IPS-18a (cell line): ENCODE results near the gene TFDP1.

Experiments used
- H3K27ac ChIP-seq: one replicate; pipeline ENCODE4 v1.5.1; 2013; ENCODE audit warnings: low read length
- H3K27me3 ChIP-seq: one replicate; pipeline ENCODE4 v1.6.1; 2013; ENCODE audit warnings: mild to moderate bottlenecking, low read length; ENCODE audit not compliant: control insufficient read depth, insufficient read depth
- H3K36me3 ChIP-seq: one replicate; pipeline ENCODE4 v1.6.1; 2013; ENCODE audit warnings: low read depth, low read length; ENCODE audit not compliant: control insufficient read depth
- H3K4me1 ChIP-seq: one replicate; pipeline ENCODE4 v1.6.1; 2013; ENCODE audit warnings: low read depth, low read length; ENCODE audit not compliant: control insufficient read depth
- H3K4me3 ChIP-seq: one replicate; pipeline ENCODE4 v1.5.1; 2013; ENCODE audit warnings: low read length
- H3K9ac ChIP-seq: one replicate; pipeline ENCODE4 v1.6.1; 2013; ENCODE audit warnings: mild to moderate bottlenecking, low read length, moderate library complexity
- H3K9me3 ChIP-seq: one replicate; pipeline ENCODE4 v1.6.1; 2013; ENCODE audit warnings: low read depth, low read length; ENCODE audit not compliant: control insufficient read depth

Gene TFDP1

DNA sequence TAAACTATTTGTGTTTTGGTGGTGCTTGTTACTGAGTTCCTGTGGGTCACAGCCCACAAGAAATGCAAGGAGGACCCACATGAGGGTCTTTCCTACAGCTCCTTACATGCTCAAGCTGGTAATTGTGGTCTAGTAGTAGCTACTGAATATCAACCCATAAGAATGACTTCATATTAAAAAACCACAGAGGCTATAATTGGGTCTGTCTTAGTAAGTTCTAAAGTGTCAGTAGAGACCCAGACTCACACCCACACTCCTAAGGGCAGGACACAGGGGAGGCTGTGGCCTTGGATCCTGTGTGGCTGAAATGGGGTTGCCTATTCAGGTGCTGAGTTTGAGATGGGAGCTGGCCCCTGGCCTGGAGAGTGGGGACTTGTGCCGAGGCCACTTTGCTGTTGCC is 19.6 kb downstream of the TFDP1 start:
- H3K4me3 ChIP-seq = no peak overlapping the region
- peaks cover 9% of the 10 kb centered on the region for H3K36me3 ChIP-seq
- H3K9me3 ChIP-seq = no peaks in the 10 kb centered on the region
- H3K27me3 ChIP-seq = no peaks in the 10 kb centered on the region
- no peak overlapping the region for H3K9ac ChIP-seq
- no peak overlapping the region for H3K27ac ChIP-seq
- H3K4me1 ChIP-seq = peaks cover 4% of the 10 kb centered on the region

DNA sequence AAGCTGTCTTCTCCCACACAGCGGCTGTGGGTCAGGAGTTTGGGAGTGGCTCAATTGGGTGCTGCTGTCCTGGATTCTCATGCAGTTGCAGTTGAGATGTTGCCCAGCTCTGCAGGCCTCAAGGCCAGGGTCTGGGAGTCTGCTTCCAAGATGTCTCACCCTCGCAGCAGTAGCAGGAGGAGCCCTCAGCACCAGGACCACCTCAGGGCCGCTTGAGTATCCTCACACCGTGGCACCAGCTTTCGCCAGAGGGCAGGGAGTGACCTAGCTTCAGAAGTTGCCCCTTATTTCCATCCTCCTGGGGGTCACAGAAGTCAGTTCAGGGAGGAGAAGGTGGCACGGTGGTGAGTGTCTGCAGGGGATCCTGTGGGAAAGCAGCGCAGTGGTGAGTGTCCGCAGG is 20.9 kb downstream of the TFDP1 start:
- Histone ChIP-seq H3K27me3 (no peaks in the 10 kb centered on the region), H3K36me3 (peaks cover 5% of the 10 kb centered on the region), H3K9ac (no peak overlapping the region), H3K9me3 (no peaks in the 10 kb centered on the region), H3K4me1 (peaks cover 4% of the 10 kb centered on the region), H3K4me3 (no peak overlapping the region), H3K27ac (no peak overlapping the region)

DNA sequence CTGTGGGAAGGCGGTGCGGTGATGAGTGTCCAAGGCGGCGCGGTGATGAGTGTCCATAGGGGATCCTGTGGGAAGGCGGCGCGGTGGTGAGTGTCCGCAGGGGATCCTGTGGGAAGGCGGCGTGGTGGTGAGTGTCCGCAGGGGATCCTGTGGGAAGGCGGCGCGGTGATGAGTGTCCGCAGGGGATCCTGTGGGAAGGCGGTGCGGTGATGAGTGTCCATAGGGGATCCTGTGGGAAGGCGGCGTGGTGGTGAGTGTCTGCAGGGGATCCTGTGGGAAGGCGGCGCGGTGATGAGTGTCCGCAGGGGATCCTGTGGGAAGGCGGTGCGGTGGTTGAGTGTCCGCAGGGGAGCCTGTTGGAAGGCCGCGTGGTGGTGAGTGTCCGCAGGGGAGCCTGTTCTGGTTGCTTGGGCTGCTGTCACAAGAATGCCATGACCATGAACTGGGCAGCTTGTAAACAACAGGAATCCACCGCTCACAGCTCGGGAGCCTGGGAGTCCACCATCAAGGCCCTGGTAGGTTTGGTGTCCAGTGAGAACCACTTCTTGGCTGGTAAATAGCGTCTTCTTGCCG is 21.4 kb downstream of the TFDP1 start:
- no peak overlapping the region for H3K27ac ChIP-seq
- no peak overlapping the region for H3K4me3 ChIP-seq
- no peak overlapping the region for H3K9ac ChIP-seq
- no peaks in the 10 kb centered on the region for H3K9me3 ChIP-seq
- peaks cover 5% of the 10 kb centered on the region for H3K36me3 ChIP-seq
- H3K27me3 ChIP-seq = no peaks in the 10 kb centered on the region
- H3K4me1 ChIP-seq = peaks cover 4% of the 10 kb centered on the region

DNA sequence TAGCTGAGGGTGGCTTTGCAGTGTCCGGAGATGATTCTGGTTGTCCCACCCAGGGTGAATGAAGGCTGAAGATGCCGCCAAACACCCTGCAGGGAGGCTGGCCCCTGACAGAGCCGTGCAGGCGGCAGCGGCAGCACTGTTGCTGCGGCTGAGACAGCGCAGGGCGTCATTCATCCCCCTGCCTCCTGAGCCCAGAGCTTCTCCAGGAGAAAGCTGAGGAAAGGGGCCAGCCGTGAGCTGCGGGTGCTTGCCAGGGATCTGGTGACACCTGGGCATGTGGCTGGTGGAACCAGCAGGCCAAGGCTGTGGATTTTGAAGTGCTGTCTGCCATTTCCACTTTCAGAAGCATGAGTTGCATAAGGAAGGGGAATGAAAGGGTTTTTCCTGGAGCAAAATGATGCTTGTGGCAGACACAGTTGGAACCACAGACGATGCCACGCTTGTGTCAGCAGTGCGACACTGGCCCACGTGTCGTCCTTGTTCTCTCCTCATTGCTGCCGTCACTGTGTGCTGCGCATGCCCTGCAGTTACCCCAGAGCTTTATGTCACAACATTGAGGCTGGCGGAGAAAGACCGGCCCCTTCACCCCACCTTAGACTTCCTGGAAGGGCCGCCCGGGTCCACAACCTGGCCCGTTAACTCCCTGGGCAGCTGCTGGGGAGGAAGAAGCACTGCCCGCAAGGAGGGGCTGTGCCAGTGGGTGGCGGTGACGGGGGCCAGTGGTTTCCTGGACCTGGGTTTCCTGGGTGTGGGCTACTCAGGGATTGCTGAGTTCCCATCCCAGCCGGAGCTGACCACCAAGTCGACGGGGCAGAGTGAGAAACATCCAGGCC is 22.7 kb downstream of the TFDP1 start:
- no peak overlapping the region for H3K4me3 ChIP-seq
- H3K9me3 ChIP-seq = no peaks in the 10 kb centered on the region
- peaks cover 16% of the 10 kb centered on the region for H3K36me3 ChIP-seq
- H3K9ac ChIP-seq = no peak overlapping the region
- H3K27ac ChIP-seq = no peak overlapping the region
- no peaks in the 10 kb centered on the region for H3K27me3 ChIP-seq
- H3K4me1 ChIP-seq = peaks cover 4% of the 10 kb centered on the region

DNA sequence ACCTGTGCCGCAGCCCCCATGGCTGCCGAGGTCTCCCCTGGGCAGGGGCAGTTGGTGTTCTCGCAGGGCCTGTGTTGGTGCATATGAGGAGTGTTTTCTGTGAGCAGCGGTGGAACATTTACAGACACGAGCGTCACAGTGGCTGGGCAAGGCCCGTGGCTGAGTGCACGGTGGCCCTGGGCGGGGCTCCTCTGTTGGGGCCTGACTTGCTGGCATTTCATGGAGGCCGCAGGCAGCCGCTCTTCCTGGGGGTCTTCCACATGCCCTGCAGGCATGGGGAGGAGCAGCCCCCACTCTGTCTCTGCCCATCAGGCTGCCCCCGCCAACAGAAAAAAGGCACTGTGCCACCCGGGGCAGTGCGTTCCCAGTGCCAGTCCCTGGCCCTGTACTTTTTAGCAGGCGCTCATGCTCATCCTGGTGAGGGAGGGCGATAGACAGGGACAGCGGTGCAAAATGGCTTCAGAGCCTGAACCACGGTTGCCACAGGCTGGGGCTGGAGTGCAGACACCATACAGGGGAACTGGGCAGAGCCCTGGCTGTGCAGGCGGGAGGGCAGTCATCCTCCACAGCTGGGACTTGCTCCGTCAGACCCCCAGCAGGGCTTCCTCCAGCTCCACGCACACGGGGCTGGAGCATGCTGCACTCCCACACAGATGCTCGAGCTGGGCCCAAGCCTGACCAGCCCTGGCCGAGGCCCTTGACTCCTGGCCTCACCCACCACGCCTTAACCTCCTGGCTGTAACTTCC is 23.5 kb downstream of the TFDP1 start:
- no peaks in the 10 kb centered on the region for H3K4me1 ChIP-seq
- no peak overlapping the region for H3K4me3 ChIP-seq
- H3K27ac ChIP-seq = no peak overlapping the region
- no peaks in the 10 kb centered on the region for H3K27me3 ChIP-seq
- no peaks in the 10 kb centered on the region for H3K9me3 ChIP-seq
- H3K36me3 ChIP-seq = peaks cover 18% of the 10 kb centered on the region
- no peak overlapping the region for H3K9ac ChIP-seq

GRCh38 chr13:113608967-113609533 is 24.5 kb downstream of the TFDP1 start:
- Histone ChIP-seq H3K27ac (no peak overlapping the region), H3K27me3 (no peaks in the 10 kb centered on the region)

DNA sequence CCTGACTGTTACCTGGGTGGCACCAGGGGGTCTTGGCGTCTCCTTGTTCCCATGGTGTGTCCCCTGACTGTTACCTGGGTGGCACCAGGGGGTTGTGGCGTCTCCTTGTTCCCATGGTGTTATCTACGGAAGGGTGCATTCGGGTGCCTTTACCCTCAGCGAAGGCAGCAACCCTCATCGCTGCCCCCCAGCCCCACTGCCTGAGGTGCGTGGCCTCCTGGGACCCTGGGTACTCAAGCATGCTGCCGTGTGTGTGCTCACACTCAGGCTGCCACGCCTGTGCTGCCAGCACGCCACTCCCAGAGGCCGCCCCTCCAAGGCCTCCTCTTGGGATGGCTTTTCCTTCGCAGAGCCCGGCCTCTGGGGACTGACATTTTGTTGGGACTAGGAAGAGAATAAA is 25.1 kb downstream of the TFDP1 start:
- Histone ChIP-seq H3K4me1 (no peaks in the 10 kb centered on the region), H3K27ac (no peak overlapping the region), H3K9ac (no peak overlapping the region), H3K36me3 (peaks cover 18% of the 10 kb centered on the region), H3K9me3 (no peaks in the 10 kb centered on the region), H3K4me3 (no peak overlapping the region), H3K27me3 (no peaks in the 10 kb centered on the region)

More at GRCh38 chr13:113608967-113609533, 24.5 kb downstream of the TFDP1 start:
- Histone ChIP-seq H3K4me3 (no peak overlapping the region), H3K36me3 (peaks cover 18% of the 10 kb centered on the region), H3K4me1 (no peaks in the 10 kb centered on the region), H3K9ac (no peak overlapping the region), H3K9me3 (no peaks in the 10 kb centered on the region)

DNA sequence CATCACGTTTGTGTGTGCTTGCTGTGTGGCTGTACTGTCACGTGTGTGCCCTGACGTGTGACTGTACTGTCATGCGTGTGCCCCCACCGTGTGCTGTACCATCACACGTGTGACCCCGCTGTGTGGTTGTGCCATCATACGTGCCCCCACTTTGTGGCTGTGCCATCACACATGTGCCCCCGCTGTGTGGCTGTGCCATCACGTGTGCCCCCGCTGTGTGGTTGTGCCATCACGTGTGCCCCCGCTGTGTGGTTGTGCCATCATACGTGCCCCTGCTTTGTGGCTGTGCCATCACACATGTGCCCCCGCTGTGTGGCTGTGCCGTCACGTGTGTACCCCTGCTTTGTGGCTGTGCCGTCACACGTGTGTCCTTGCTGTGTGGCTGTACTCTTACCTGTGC is 25.7 kb downstream of the TFDP1 start:
- Histone ChIP-seq H3K9ac (no peak overlapping the region), H3K36me3 (peaks cover 18% of the 10 kb centered on the region), H3K4me1 (no peaks in the 10 kb centered on the region), H3K9me3 (no peaks in the 10 kb centered on the region), H3K27ac (no peak overlapping the region), H3K27me3 (no peaks in the 10 kb centered on the region), H3K4me3 (no peak overlapping the region)

- H3K9me3 ChIP-seq = no peaks in the 10 kb centered on the region
- no peak overlapping the region for H3K27ac ChIP-seq
- no peak overlapping the region for H3K9ac ChIP-seq
- peaks cover 18% of the 10 kb centered on the region for H3K36me3 ChIP-seq
- no peaks in the 10 kb centered on the region for H3K27me3 ChIP-seq
- peaks cover 9% of the 10 kb centered on the region for H3K4me1 ChIP-seq
- H3K4me3 ChIP-seq = no peak overlapping the region
Measured at GRCh38 chr13:113611996-113612395, 27.4 kb downstream of the TFDP1 start.

DNA sequence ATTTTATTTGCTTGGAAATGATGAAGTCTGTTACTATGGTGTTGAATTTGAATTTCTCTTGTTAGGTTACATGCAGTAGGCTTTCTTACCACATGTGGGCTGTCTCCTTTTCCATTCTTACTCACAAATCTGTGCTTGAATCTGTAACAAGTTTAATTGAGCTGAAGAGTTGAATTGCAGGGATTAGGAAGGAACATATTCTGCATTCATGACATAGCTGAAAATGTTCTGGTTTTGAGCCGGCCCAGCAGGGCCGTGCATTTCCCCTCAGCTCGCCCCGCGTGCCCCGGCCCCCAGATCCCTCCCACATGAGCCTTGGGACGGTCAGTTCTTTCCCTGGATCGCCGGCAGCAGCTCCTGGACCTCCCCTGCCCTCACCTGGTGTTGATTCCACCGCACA is 28.1 kb downstream of the TFDP1 start:
- Histone ChIP-seq H3K27me3 (no peaks in the 10 kb centered on the region), H3K4me3 (no peak overlapping the region), H3K27ac (no peak overlapping the region), H3K36me3 (peaks cover 18% of the 10 kb centered on the region), H3K9ac (no peak overlapping the region), H3K9me3 (no peaks in the 10 kb centered on the region), H3K4me1 (peaks cover 11% of the 10 kb centered on the region)

DNA sequence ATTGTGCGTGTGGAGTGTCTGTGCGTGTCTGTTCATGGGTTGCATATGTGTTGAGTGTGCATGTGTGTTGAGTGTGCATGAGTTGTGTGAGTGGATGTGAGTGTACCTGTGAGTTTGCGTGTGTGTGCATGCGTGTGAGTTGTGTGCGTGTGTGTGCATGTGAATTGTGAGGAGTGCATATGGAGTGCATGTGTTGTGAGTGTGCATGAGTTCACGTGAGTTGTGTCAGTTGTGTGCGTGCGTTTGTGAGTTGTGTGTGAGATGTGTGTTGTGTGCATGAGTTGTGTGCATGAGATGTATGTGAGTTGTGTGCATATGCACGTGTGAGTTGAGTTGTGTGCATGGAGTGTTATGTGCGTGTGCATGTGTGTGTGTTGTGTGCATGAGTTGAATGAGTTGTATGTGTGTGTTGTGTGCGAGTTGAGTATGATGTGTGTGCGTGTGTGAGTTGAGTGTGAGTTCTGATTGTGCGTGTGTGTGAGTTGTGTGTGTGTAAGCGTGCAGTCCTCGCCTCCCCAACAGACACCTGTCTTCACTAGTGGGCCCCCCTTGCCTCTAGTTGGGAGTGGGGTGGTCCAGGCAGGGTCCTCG is 29.3 kb downstream of the TFDP1 start:
- Histone ChIP-seq H3K27me3 (no peaks in the 10 kb centered on the region), H3K9me3 (no peaks in the 10 kb centered on the region), H3K27ac (no peak overlapping the region), H3K36me3 (peaks cover 18% of the 10 kb centered on the region), H3K9ac (no peak overlapping the region), H3K4me1 (peaks cover 11% of the 10 kb centered on the region), H3K4me3 (no peak overlapping the region)
